DND-41 (cell line): ENCODE results near the gene GARNL3.
A peak's percentile ranks its signal among the peaks of the same experiment; 100 is the strongest.

Experiments used
- ATAC-seq: fragments of 200-7000 bp; cut with Tn5 transposase; 3 replicates; pipeline ENCODE4 v1.9.1; 2021; ENCODE audit warnings: low read depth; ENCODE audit not compliant: insufficient read depth
- DNase-seq: peaks from one replicate; pipeline ENCODE4 v3.0.0-alpha.2; 2020
- H2AFZ ChIP-seq: 2 replicates; pipeline ENCODE4 v1.6.0; 2012; ENCODE audit warnings: low read depth, low read length
- H3K27ac ChIP-seq: 2 replicates; pipeline ENCODE4 v1.5.1; 2012; ENCODE audit warnings: low read length, inconsistent platforms
- H3K27me3 ChIP-seq: fragments of 200-600 bp; sonication (generic); 2 replicates; pipeline ENCODE4 v1.6.0; 2012; ENCODE audit warnings: low read length, mild to moderate bottlenecking, inconsistent platforms; ENCODE audit not compliant: insufficient read depth, poor library complexity
- H3K36me3 ChIP-seq: 2 replicates; pipeline ENCODE4 v1.5.1; 2012; ENCODE audit warnings: low read length, inconsistent platforms; ENCODE audit not compliant: insufficient read depth
- H3K4me1 ChIP-seq: 2 replicates; pipeline ENCODE4 v1.5.1; 2012; ENCODE audit warnings: mild to moderate bottlenecking, low read length; ENCODE audit not compliant: insufficient read depth
- H3K4me2 ChIP-seq: 2 replicates; pipeline ENCODE4 v1.6.0; 2012; ENCODE audit warnings: mild to moderate bottlenecking, moderate library complexity, low read length, inconsistent platforms; ENCODE audit not compliant: insufficient read depth
- H3K4me3 ChIP-seq, 2 experiments: fragments of 200-600 bp in 1 of 2; shearing (Covaris generic) in 1 of 2; 2 replicates each; pipeline ENCODE4 v1.5.1; 2012 to 2016; ENCODE audit warnings: inconsistent platforms in 2 of 2, low read length in 2 of 2, mild to moderate bottlenecking in 2 of 2, low read depth in 1 of 2, moderate library complexity in 1 of 2
- H3K79me2 ChIP-seq: 2 replicates; pipeline ENCODE4 v1.6.0; 2012; ENCODE audit warnings: low read length, inconsistent platforms; ENCODE audit not compliant: insufficient read depth
- H3K9ac ChIP-seq: 2 replicates; pipeline ENCODE4 v1.6.0; 2012; ENCODE audit warnings: low read depth, mild to moderate bottlenecking, inconsistent platforms, low read length, moderate library complexity
- H3K9me3 ChIP-seq: 2 replicates; pipeline ENCODE4 v1.5.1; 2012; ENCODE audit warnings: low read length, moderate library complexity, mild to moderate bottlenecking, inconsistent platforms; ENCODE audit not compliant: insufficient read depth, severe bottlenecking
- H4K20me1 ChIP-seq: 2 replicates; pipeline ENCODE4 v1.6.0; 2012; ENCODE audit warnings: low read length; ENCODE audit not compliant: insufficient read depth
- CTCF ChIP-seq: IDR thresholded peaks from 2 replicates; pipeline ENCODE4 v1.5.1; 2012; ENCODE audit warnings: borderline replicate concordance, low read length, moderate library complexity, mild to moderate bottlenecking; ENCODE audit not compliant: poor library complexity, severe bottlenecking; ENCODE audit errors: extremely low read depth
- EZH2 ChIP-seq: IDR thresholded peaks from 3 replicates; pipeline ENCODE4 v1.6.1; 2012; ENCODE audit warnings: borderline replicate concordance, low read depth, mild to moderate bottlenecking, moderate library complexity, low read length, inconsistent platforms; ENCODE audit not compliant: severe bottlenecking

Gene GARNL3

GRCh38 chr9:127424676-127424999 is 160.1 kb downstream of the GARNL3 start:
- peak overlapping the region; percentile 81 for H3K27ac ChIP-seq
- H3K4me2 ChIP-seq = peak overlapping the region; percentile 92
- peaks cover 31% of the 10 kb centered on the region for H3K4me1 ChIP-seq
- peak overlapping the region; percentile 45 to 89; a peak in 3 of 4 replicates for H3K4me3 ChIP-seq
- H3K9ac ChIP-seq = peak overlapping the region; percentile 71
- TF ChIP-seq CTCF (no peak), EZH2 (no peak)
- no peaks in the 10 kb centered on the region for H3K27me3 ChIP-seq
- no peaks in the 10 kb centered on the region for H3K9me3 ChIP-seq
- no peaks in the 10 kb centered on the region for H4K20me1 ChIP-seq
- H2AFZ ChIP-seq = peak overlapping the region; percentile 89
- H3K79me2 ChIP-seq = peaks cover 42% of the 10 kb centered on the region
- DNase-seq (no peak), ATAC-seq (peak; percentile 44)
- peaks cover 7% of the 10 kb centered on the region; the same call in 1 of the 2 replicates for H3K36me3 ChIP-seq

- ATAC-seq = no peak
- H3K27ac ChIP-seq = no peak overlapping the region
- H3K79me2 ChIP-seq = peaks cover 42% of the 10 kb centered on the region
- H4K20me1 ChIP-seq = no peaks in the 10 kb centered on the region
- no peaks in the 10 kb centered on the region for H3K9me3 ChIP-seq
- H3K4me3 ChIP-seq = no peak overlapping the region
- H3K36me3 ChIP-seq = peaks cover 16% of the 10 kb centered on the region
- DNase-seq = no peak
- peaks cover 31% of the 10 kb centered on the region for H3K4me1 ChIP-seq
- TF ChIP-seq EZH2 = no peak
- H3K4me2 ChIP-seq = peak overlapping the region; percentile 92; the same call in 1 of the 2 replicates
- H3K9ac ChIP-seq = no peak overlapping the region
- no peaks in the 10 kb centered on the region for H3K27me3 ChIP-seq
- H2AFZ ChIP-seq = no peak overlapping the region
Measured at GRCh38 chr9:127426756-127427155, 162.2 kb downstream of the GARNL3 start.

GRCh38 chr9:127428348-127428747 is 163.8 kb downstream of the GARNL3 start:
- no peak for TF ChIP-seq EZH2
- no peak for TF ChIP-seq CTCF
- H3K79me2 ChIP-seq = peaks cover 37% of the 10 kb centered on the region
- ATAC-seq = no peak

GRCh38 chr9:127430415-127430814 is 165.8 kb downstream of the GARNL3 start:
- no peak overlapping the region for H3K27ac ChIP-seq
- H3K27me3 ChIP-seq = no peaks in the 10 kb centered on the region
- H3K4me3 ChIP-seq = no peak overlapping the region
- no peaks in the 10 kb centered on the region for H4K20me1 ChIP-seq
- TF ChIP-seq CTCF (no peak), EZH2 (no peak)
- no peak overlapping the region for H3K9ac ChIP-seq
- no peak overlapping the region for H2AFZ ChIP-seq
- no peaks in the 10 kb centered on the region for H3K9me3 ChIP-seq
- H3K36me3 ChIP-seq = peaks cover 42% of the 10 kb centered on the region
- DNase-seq (no peak), ATAC-seq (no peak)
- peaks cover 23% of the 10 kb centered on the region for H3K79me2 ChIP-seq
- no peak overlapping the region for H3K4me2 ChIP-seq
- peaks cover 13% of the 10 kb centered on the region for H3K4me1 ChIP-seq

More at GRCh38 chr9:127428348-127428747, 163.8 kb downstream of the GARNL3 start:
- Histone ChIP-seq H3K4me2 (no peak overlapping the region), H3K4me3 (no peak overlapping the region), H4K20me1 (no peaks in the 10 kb centered on the region), H3K4me1 (peaks cover 21% of the 10 kb centered on the region), H3K36me3 (peaks cover 22% of the 10 kb centered on the region), H3K27ac (no peak overlapping the region), H2AFZ (no peak overlapping the region), H3K9me3 (no peaks in the 10 kb centered on the region), H3K27me3 (no peaks in the 10 kb centered on the region), H3K9ac (no peak overlapping the region)
- DNase-seq = no peak
